ENCODE results near the gene CNOT4.

CNOT4 gene

GRCh38 chr7:135334830-135335543 lies 174.9 kb downstream of the CNOT4 start:
- no peak for DNase-seq (ENCODE audit: extremely low spot score)
- POLR2A ChIA-PET: interaction anchor here (0.9 to 1.2 kb wide), 3 partner anchors 18 to 61 kb away, joined by 3 read pairs; no protein-coding TSS in a partner anchor
- CTCF ChIA-PET: interaction anchor here (0.7 to 3.5 kb wide), 12 partner anchors 10 to 821 kb away, joined by 3 to 56 read pairs (median 5); no protein-coding TSS in a partner anchor
- no peak for TF ChIP-seq BHLHE40 (IDR thresholded peaks at IDR 0.05; ENCODE audit: borderline replicate concordance)

- ChIA-PET CTCF (interaction anchor here (0.6 to 3.5 kb wide), 2 partner anchors 54 to 667 kb away, joined by 3 to 56 read pairs; no protein-coding TSS in a partner anchor), POLR2A (no interaction called here)
- TF ChIP-seq LEF1 (IDR thresholded peaks at IDR 0.05; ENCODE audit: borderline replicate concordance): no peak
- TF ChIP-seq L3MBTL2 (conservative IDR thresholded peaks at IDR 0.05): no peak
- no peak for TF ChIP-seq FOXA1 (IDR thresholded peaks at IDR 0.05)
- no peak for TF ChIP-seq BHLHE40 (IDR thresholded peaks at IDR 0.05; ENCODE audit: borderline replicate concordance)
- no peak for TF ChIP-seq SUZ12 (IDR thresholded peaks at IDR 0.05)
- TF ChIP-seq ZNF384 (IDR thresholded peaks at IDR 0.05): no peak
- no peak for TF ChIP-seq PKNOX1 (IDR thresholded peaks at IDR 0.05)
- TF ChIP-seq ARNT (IDR thresholded peaks at IDR 0.05): no peak
- no peak for TF ChIP-seq NFRKB (IDR thresholded peaks at IDR 0.05)
- TF ChIP-seq CTBP1 (IDR thresholded peaks at IDR 0.05; ENCODE audit: borderline replicate concordance): no peak
- TF ChIP-seq FOXK2 (IDR thresholded peaks at IDR 0.05): no peak
Observed at GRCh38 chr7:135333946-135334345, 176.0 kb downstream of the CNOT4 start.

DNA sequence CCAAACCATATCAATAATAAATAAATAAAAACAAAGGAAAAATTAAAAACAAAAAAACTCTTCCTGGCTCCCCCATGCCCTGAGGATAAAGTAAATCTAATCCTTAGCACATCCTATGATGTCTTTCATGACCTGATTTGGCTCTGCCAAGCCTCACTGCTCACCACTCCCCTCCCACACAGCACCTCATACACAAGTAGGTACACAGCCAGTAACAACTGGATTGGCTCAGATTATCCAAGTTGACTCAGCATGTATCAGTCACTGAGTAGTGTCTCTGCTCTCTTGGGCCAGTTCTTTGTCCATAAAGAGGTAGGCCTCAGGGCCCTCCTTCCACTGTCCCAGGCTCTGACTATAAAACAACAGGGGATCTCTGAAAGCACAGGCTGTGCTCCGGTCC lies 176.7 kb downstream of the CNOT4 start:
- TF ChIP-seq LEF1 (IDR thresholded peaks at IDR 0.05; ENCODE audit: borderline replicate concordance) (no peak), ELF4 (IDR thresholded peaks at IDR 0.05) (no peak)
- CTCF ChIA-PET: interaction anchor here (0.6 kb wide), 1 partner anchor 666 kb away, joined by 3 read pairs; no protein-coding TSS in a partner anchor
- DNase-seq (ENCODE audit: extremely low spot score): no peak
- POLR2A ChIA-PET: no interaction called here

More at GRCh38 chr7:135333946-135334345, 176.0 kb downstream of the CNOT4 start:
- no peak for DNase-seq (ENCODE audit: extremely low spot score)

- CTCF ChIA-PET: interaction anchor here (1.0 kb wide), 1 partner anchor 56 kb away, joined by 4 read pairs; no protein-coding TSS in a partner anchor
- no peak for DNase-seq (ENCODE audit: extremely low spot score)
- TF ChIP-seq BHLHE40 (IDR thresholded peaks at IDR 0.05; ENCODE audit: borderline replicate concordance) (no peak), ZNF384 (IDR thresholded peaks at IDR 0.05) (no peak), LEF1 (IDR thresholded peaks at IDR 0.05; ENCODE audit: borderline replicate concordance) (no peak), PKNOX1 (IDR thresholded peaks at IDR 0.05) (no peak)
- POLR2A ChIA-PET: no interaction called here
Observed at GRCh38 chr7:135330088-135330487, 179.8 kb downstream of the CNOT4 start.

GRCh38 chr7:135328526-135328925 lies 181.4 kb downstream of the CNOT4 start:
- no peak for DNase-seq (ENCODE audit: extremely low spot score)
- ChIA-PET CTCF (no interaction called here), POLR2A (no interaction called here)
- TF ChIP-seq SUZ12 (IDR thresholded peaks at IDR 0.05) (no peak), BHLHE40 (IDR thresholded peaks at IDR 0.05; ENCODE audit: borderline replicate concordance) (no peak), NFRKB (IDR thresholded peaks at IDR 0.05) (no peak), HDGF (IDR thresholded peaks at IDR 0.05; ENCODE audit: borderline replicate concordance) (no peak)

DNA sequence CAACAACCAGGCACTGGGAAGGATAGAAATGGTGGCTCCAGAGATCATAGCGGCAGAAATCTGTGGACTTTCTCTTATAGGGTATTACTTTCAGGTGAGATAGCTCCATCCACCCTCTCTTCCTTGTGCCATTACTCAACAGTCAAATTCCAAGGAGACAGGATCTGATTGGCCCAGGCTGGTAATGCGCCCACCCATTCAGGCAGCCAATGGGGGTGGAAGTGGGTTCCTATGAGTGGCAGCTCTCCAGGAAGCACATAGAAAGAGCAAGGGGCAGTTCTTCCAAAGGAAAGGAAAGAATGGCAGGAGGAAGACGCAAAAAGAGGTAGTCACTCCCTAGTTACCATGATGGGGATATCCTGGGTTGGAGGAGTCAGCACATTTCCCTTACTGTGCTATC lies 181.8 kb downstream of the CNOT4 start:
- ChIA-PET POLR2A (no interaction called here), CTCF (no interaction called here)
- DNase-seq (ENCODE audit: extremely low spot score): no peak
- TF ChIP-seq PKNOX1 (IDR thresholded peaks at IDR 0.05): peak; percentile 64
- TF ChIP-seq CTBP1 (IDR thresholded peaks at IDR 0.05; ENCODE audit: borderline replicate concordance): no peak
- TF ChIP-seq BHLHE40 (IDR thresholded peaks at IDR 0.05; ENCODE audit: borderline replicate concordance): no peak

GRCh38 chr7:135327458-135327857 lies 182.4 kb downstream of the CNOT4 start:
- ChIA-PET POLR2A (no interaction called here), CTCF (no interaction called here)
- no peak for DNase-seq (ENCODE audit: extremely low spot score)
- TF ChIP-seq FOXA1 (IDR thresholded peaks at IDR 0.05) (no peak), PKNOX1 (IDR thresholded peaks at IDR 0.05) (no peak), FOXK2 (IDR thresholded peaks at IDR 0.05) (no peak), CTBP1 (IDR thresholded peaks at IDR 0.05; ENCODE audit: borderline replicate concordance) (no peak), SP1 (IDR thresholded peaks at IDR 0.05) (no peak), FOXM1 (IDR thresholded peaks at IDR 0.05; ENCODE audit: borderline replicate concordance) (no peak), ELF4 (IDR thresholded peaks at IDR 0.05) (no peak), BHLHE40 (IDR thresholded peaks at IDR 0.05; ENCODE audit: borderline replicate concordance) (no peak), L3MBTL2 (conservative IDR thresholded peaks at IDR 0.05) (no peak), HDGF (IDR thresholded peaks at IDR 0.05; ENCODE audit: borderline replicate concordance) (no peak), ARNT (IDR thresholded peaks at IDR 0.05) (no peak), LEF1 (IDR thresholded peaks at IDR 0.05; ENCODE audit: borderline replicate concordance) (no peak), NFRKB (IDR thresholded peaks at IDR 0.05) (no peak), TARDBP (IDR thresholded peaks at IDR 0.05) (no peak), SUZ12 (IDR thresholded peaks at IDR 0.05) (no peak), ZNF384 (IDR thresholded peaks at IDR 0.05) (no peak)
